Calu3 (cell line): ENCODE results near the gene RIMS4. TPM values are rescaled to one million over a fixed set of nuclear protein-coding genes. Genes with fewer than 3 reads are reported as not detected.

Experiments
- BruUV-seq: library from RNA; stranded (reverse); fragments of 400-500 nt; replicated peaks from 2 replicates; lab custom pipeline; 2021; lab: Mats Ljungman, UMichigan
- CTCF ChIA-PET: fragments of 300-600 bp; sonication (Branson Sonifier 250); formaldehyde crosslinking; loops from one replicate; lab custom pipeline; 2022; ENCODE audit warnings: antibody characterized with exemption; lab: Charles Lee
- DNase-seq: peaks from one replicate; pipeline ENCODE4 v3.0.0; 2022
- H3K27ac Mint-ChIP-seq: one replicate; pipeline ENCODE4 v1.8.0; 2022; ENCODE audit warnings: mixed read lengths; ENCODE audit not compliant: unreplicated experiment
- H3K27me3 Mint-ChIP-seq: one replicate; pipeline ENCODE4 v1.8.0; 2022; ENCODE audit warnings: mixed read lengths; ENCODE audit not compliant: unreplicated experiment
- H3K36me3 Mint-ChIP-seq: one replicate; pipeline ENCODE4 v1.8.0; 2022; ENCODE audit warnings: mild to moderate bottlenecking, moderate library complexity, mixed read lengths; ENCODE audit not compliant: insufficient read depth, unreplicated experiment
- H3K4me1 Mint-ChIP-seq: one replicate; pipeline ENCODE4 v1.8.0; 2022; ENCODE audit warnings: mild to moderate bottlenecking, low read depth, mixed read lengths; ENCODE audit not compliant: unreplicated experiment
- H3K4me3 Mint-ChIP-seq: one replicate; pipeline ENCODE4 v1.8.0; 2022; ENCODE audit warnings: mild to moderate bottlenecking, low read depth, moderate library complexity, mixed read lengths; ENCODE audit not compliant: unreplicated experiment
- H3K9me3 Mint-ChIP-seq: one replicate; pipeline ENCODE4 v1.8.0; 2022; ENCODE audit warnings: low read depth, mixed read lengths; ENCODE audit not compliant: unreplicated experiment
- CTCF ChIP-seq: fragments of 200-600 bp; IDR thresholded peaks from one replicate; pipeline ENCODE4 v1.8.0; 2022; ENCODE audit warnings: antibody characterized with exemption; ENCODE audit not compliant: unreplicated experiment
- intact Hi-C: fragments of 100-400 bp; cut with micrococcal nuclease; formaldehyde crosslinking; loops from one replicate; pipeline ENCODE4 v1.10.0; 2022; ENCODE audit not compliant: unreplicated experiment
- total RNA-seq: library from RNA; stranded (reverse); gene quantifications from 2 replicates; pipeline ENCODE4 v1.2.3, GENCODE V29; 2022

RIMS4 gene
- total RNA-seq, 1 experiment from 2014 or later = 0.40 TPM

- Mint-ChIP-seq H3K4me3 (no peak overlapping the region), H3K9me3 (no peaks in the 10 kb centered on the region), H3K36me3 (no peaks in the 10 kb centered on the region), H3K27me3 (peaks cover 36% of the 10 kb centered on the region), H3K27ac (no peak overlapping the region), H3K4me1 (no peaks in the 10 kb centered on the region)
- TF ChIP-seq CTCF = no peak
- no TSS peak for BruUV-seq
- intact Hi-C loops = no loop called here
- DNase-seq = peak; percentile 48
- CTCF ChIA-PET = interaction anchor here (0.8 kb wide), 1 partner anchor 30 kb away, joined by 3 read pairs; no protein-coding TSS in a partner anchor
These were observed 33.4 kb downstream of the RIMS4 start for GRCh38 chr20:44776980-44777379.

GRCh38 chr20:44773070-44773829, 37.1 kb downstream of the RIMS4 start:
- CTCF ChIA-PET = interaction anchor here (0.7 kb wide), 1 partner anchor 17 kb away, joined by 5 read pairs; no protein-coding TSS in a partner anchor
- BruUV-seq = no TSS peak
- no peak for TF ChIP-seq CTCF
- no peaks in the 10 kb centered on the region for H3K27me3 Mint-ChIP-seq
- no peaks in the 10 kb centered on the region for H3K4me1 Mint-ChIP-seq
- H3K36me3 Mint-ChIP-seq = no peaks in the 10 kb centered on the region
- no peak for DNase-seq
- no peaks in the 10 kb centered on the region for H3K9me3 Mint-ChIP-seq
- H3K4me3 Mint-ChIP-seq = no peak overlapping the region
- no peak overlapping the region for H3K27ac Mint-ChIP-seq
- intact Hi-C loops = no loop called here

- DNase-seq = no peak
These were observed 37.7 kb downstream of the RIMS4 start for GRCh38 chr20:44772636-44773035.

GRCh38 chr20:44771172-44771535, 39.2 kb downstream of the RIMS4 start:
- peaks cover 16% of the 10 kb centered on the region for H3K27me3 Mint-ChIP-seq
- no peak for TF ChIP-seq CTCF
- H3K27ac Mint-ChIP-seq = no peak overlapping the region
- no TSS peak for BruUV-seq
- no peaks in the 10 kb centered on the region for H3K9me3 Mint-ChIP-seq
- H3K36me3 Mint-ChIP-seq = no peaks in the 10 kb centered on the region
- H3K4me1 Mint-ChIP-seq = peaks cover 5% of the 10 kb centered on the region
- intact Hi-C loops = no loop called here
- DNase-seq = no peak
- CTCF ChIA-PET = no interaction called here
- H3K4me3 Mint-ChIP-seq = no peak overlapping the region

More at GRCh38 chr20:44772636-44773035, 37.7 kb downstream of the RIMS4 start:
- CTCF ChIA-PET = no interaction called here
- Mint-ChIP-seq H3K27me3 (peaks cover under 1% of the 10 kb centered on the region), H3K4me3 (no peak overlapping the region), H3K36me3 (no peaks in the 10 kb centered on the region), H3K9me3 (no peaks in the 10 kb centered on the region), H3K4me1 (no peaks in the 10 kb centered on the region), H3K27ac (no peak overlapping the region)
- intact Hi-C loops = no loop called here
- no peak for TF ChIP-seq CTCF
- BruUV-seq = no TSS peak
